CD4-positive, alpha-beta T cell treated with Interferon alpha-2 for 1 hour (primary cell): ENCODE results near the gene KDM5B.

Experiments used
- DNase-seq, 2 donors: peaks; one replicate each; pipeline ENCODE4 v3.0.0-alpha.2; 2020 to 2022

KDM5B gene

GRCh38 chr1:202684716-202685115 lies 123.5 kb downstream of the KDM5B start:
- DNase-seq: no peak

DNA sequence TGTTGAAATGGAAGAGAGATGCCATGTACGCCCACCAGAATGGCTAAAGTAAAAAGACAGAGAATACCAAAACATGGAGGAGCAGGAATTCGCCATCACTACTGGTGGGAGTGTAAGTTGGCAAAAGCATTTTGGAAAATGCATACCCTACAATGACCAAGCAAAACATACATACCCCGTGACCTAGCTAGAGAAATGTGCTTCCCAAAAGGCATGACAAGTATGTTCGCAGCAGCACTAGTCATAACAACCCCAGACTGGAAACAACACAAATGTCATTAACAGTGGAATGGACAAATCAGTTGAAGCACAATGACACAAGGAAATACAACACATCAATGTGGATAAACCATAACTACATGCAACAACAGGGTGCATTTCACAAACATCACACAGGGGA lies 125.2 kb downstream of the KDM5B start:
- DNase-seq: no peak

- no peak for DNase-seq
These were observed 125.7 kb downstream of the KDM5B start for GRCh38 chr1:202682477-202682876.

GRCh38 chr1:202681736-202682420 lies 126.3 kb downstream of the KDM5B start:
- DNase-seq: no peak

DNA sequence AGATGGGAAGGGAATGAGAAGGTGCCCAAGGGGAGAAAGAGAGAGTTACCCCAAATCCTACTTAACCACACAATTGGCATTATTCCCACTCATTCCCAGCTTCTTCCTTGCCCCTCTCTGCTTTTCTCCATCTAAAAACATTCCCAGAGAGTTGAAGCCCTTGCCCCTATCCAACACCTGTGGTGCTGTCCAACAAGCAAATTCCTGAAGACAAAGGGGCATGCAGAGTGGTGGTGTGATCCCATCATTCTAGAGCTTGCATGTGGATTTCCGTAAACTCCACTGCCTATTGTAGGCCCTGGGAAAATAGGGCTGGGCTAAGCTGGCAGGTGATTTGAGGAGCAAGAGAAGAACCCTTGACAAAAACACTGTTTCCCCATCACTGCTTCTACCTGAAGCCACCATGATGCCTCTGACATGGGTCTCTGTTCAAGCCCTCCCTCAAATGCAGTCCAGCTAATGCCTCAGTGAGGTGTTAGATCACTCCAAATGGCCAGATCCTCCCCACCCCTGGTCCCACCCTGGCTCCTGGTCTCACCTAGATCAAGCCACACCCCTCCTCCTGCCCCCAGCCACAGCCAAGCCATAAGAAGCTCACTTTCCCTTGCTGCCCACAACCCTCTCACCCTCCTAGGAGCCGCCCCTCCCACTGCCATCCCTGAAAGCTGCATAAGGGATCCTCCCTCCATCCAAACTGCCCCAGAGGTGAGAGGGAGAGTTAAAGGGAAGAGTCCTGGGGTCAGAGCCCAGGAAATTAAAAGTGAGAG lies 127.5 kb downstream of the KDM5B start:
- no peak for DNase-seq

DNA sequence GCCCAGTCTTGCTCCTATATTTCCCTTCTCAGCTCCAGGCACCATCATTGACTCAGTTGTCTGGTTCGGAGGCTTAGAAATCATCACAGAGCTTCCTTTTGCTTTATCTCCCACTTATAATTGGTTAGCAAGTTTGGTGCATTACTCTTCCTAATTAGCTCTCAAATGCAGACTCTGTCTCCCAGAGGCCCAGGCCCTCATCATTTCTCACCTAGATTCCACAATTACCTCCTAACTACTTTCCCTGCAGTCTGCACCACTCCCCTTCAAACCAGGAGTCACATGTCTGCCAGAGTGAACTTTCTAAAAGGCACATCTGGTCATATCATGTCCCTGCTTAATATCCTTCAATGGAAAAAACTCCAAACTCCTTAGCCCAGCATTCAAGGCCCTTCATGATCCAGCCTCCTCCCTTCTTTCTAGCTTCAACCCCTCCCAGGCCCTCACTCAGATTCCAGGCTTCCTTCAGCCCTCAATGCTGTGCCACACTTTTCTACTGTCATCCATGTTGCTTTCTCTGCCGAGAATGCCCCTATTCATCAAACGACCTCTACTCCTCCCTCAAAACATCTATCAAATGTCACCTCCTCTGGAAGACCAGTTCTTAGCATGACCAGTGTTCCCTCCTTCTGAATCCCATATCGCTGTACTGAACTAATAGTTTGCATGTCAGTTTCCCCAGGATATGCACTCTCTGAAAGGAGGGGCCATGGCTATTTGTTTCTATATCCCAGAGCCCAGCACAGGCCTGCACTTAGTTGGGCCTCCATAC lies 128.6 kb downstream of the KDM5B start:
- DNase-seq: no peak

- no peak for DNase-seq
These were observed 130.8 kb downstream of the KDM5B start for GRCh38 chr1:202677433-202677832.
